Left ventricle myocardium inferior (tissue), 1 donor: Measurements from ENCODE around the gene SLC22A31. TPM values are rescaled to one million over a fixed set of nuclear protein-coding genes. Genes with fewer than 3 reads are reported as not detected.

Source experiments
- DNase-seq: peaks from one replicate; pipeline ENCODE4 v3.0.0-alpha.2; 2020
- H3K27ac ChIP-seq: fragments of 200-600 bp; replicated peaks from 2 replicates; pipeline ENCODE4 v1.8.0; 2021
- H3K27me3 ChIP-seq: fragments of 200-600 bp; 2 replicates; pipeline ENCODE4 v1.8.0; 2021; ENCODE audit warnings: low read depth
- H3K36me3 ChIP-seq: fragments of 200-600 bp; 2 replicates; pipeline ENCODE4 v1.8.0; 2021
- H3K4me1 ChIP-seq: fragments of 200-600 bp; 2 replicates; pipeline ENCODE4 v1.8.0; 2021
- H3K4me3 ChIP-seq: fragments of 200-600 bp; 2 replicates; pipeline ENCODE4 v1.8.0; 2021; ENCODE audit warnings: mild to moderate bottlenecking, moderate library complexity
- H3K9me3 ChIP-seq: fragments of 200-600 bp; replicated peaks from 2 replicates; pipeline ENCODE4 v1.8.0; 2021
- CTCF ChIP-seq: fragments of 200-600 bp; IDR thresholded peaks from 2 replicates; pipeline ENCODE4 v1.8.0; 2021; ENCODE audit warnings: antibody characterized with exemption, mild to moderate bottlenecking, borderline replicate concordance
- intact Hi-C: fragments of 100-400 bp; cut with micrococcal nuclease; formaldehyde crosslinking; loops from one replicate; pipeline ENCODE4 v1.11.0; 2022
- total RNA-seq: library from RNA; stranded (reverse); fragmentation: NEBNext Ultra II Directional; extraction: Animal tissue kit (Norgen Biotek cat#: 25700); gene quantifications from one replicate; pipeline ENCODE4 v1.2.1, GENCODE V29; 2021
- donor health status: DM: no; HTN: yes; CAD: no; lungs with severe emphysema.

The SLC22A31 gene
- total RNA-seq, 1 donor from 2014 or later: not detected

- no peak for DNase-seq
- Histone ChIP-seq H3K27me3 (no peaks in the 10 kb centered on the region), H3K36me3 (peaks cover 25% of the 10 kb centered on the region), H3K4me3 (no peak overlapping the region), H3K27ac (peak overlapping the region; percentile 68), H3K9me3 (peaks cover 5% of the 10 kb centered on the region), H3K4me1 (peaks cover 30% of the 10 kb centered on the region)
- no peak for TF ChIP-seq CTCF
- intact Hi-C loops: no loop called here
Measured at GRCh38 chr16:89154390-89155183, 45.8 kb downstream of the SLC22A31 start.

- Histone ChIP-seq H3K9me3 (peaks cover 13% of the 10 kb centered on the region), H3K27me3 (no peaks in the 10 kb centered on the region), H3K4me3 (no peak overlapping the region), H3K27ac (no peak overlapping the region), H3K36me3 (peaks cover 32% of the 10 kb centered on the region), H3K4me1 (peaks cover 30% of the 10 kb centered on the region)
- TF ChIP-seq CTCF: no peak
- DNase-seq: no peak
- intact Hi-C loops: no loop called here
Measured at GRCh38 chr16:89153848-89154271, 46.5 kb downstream of the SLC22A31 start.

- intact Hi-C loops: no loop called here
- TF ChIP-seq CTCF: no peak
- Histone ChIP-seq H3K27ac (no peak overlapping the region), H3K4me3 (no peak overlapping the region), H3K36me3 (peaks cover 40% of the 10 kb centered on the region), H3K9me3 (peaks cover 19% of the 10 kb centered on the region), H3K27me3 (no peaks in the 10 kb centered on the region), H3K4me1 (peaks cover 30% of the 10 kb centered on the region)
- DNase-seq: no peak
Measured at GRCh38 chr16:89152831-89153700, 47.3 kb downstream of the SLC22A31 start.

- intact Hi-C loops: no loop called here
- H3K36me3 ChIP-seq: peaks cover 55% of the 10 kb centered on the region
- peaks cover 17% of the 10 kb centered on the region for H3K4me1 ChIP-seq
- no peak overlapping the region for H3K4me3 ChIP-seq
- no peak overlapping the region for H3K27ac ChIP-seq
- no peak for TF ChIP-seq CTCF
- DNase-seq: no peak
- peaks cover 19% of the 10 kb centered on the region for H3K9me3 ChIP-seq
- H3K27me3 ChIP-seq: no peaks in the 10 kb centered on the region
Measured at GRCh38 chr16:89150981-89151380, 49.4 kb downstream of the SLC22A31 start.

- intact Hi-C loops: no loop called here
- no peak overlapping the region for H3K4me3 ChIP-seq
- no peaks in the 10 kb centered on the region for H3K27me3 ChIP-seq
- peaks cover 10% of the 10 kb centered on the region for H3K4me1 ChIP-seq
- H3K27ac ChIP-seq: no peak overlapping the region
- H3K9me3 ChIP-seq: peaks cover 19% of the 10 kb centered on the region
- no peak for TF ChIP-seq CTCF
- DNase-seq: no peak
- peaks cover 62% of the 10 kb centered on the region for H3K36me3 ChIP-seq
Measured at GRCh38 chr16:89150090-89150835, 50.1 kb downstream of the SLC22A31 start.
